ENCODE results near the gene KRTAP12-4. TPM values are rescaled to one million over a fixed set of nuclear protein-coding genes. Genes with fewer than 3 reads are reported as not detected.

The KRTAP12-4 gene
- total RNA-seq, 1 donor from 2014 or later: not detected

GRCh38 chr21:44637018-44637850 is 17.2 kb downstream of the KRTAP12-4 start, which contains the start of gene KRTAP10-10:
Gene KRTAP10-10 (plus strand): TSS chr21:44637356. CDS start chr21:44637418, 62 bp downstream.
- Histone ChIP-seq H3K27ac (ENCODE audit: low read depth, low read length) (no peak within 1 kb of the TSS), H3K36me3 (ENCODE audit: insufficient read depth, low read length) (no peaks in the 10 kb centered on the region), H3K9ac (ENCODE audit: low read length) (no peak within 1 kb of the TSS), H3K4me2 (ENCODE audit: low read length) (no peak within 1 kb of the TSS), H3K4me1 (ENCODE audit: insufficient read depth, low read length) (no peaks in the 10 kb centered on the region), H4K20me1 (ENCODE audit: insufficient read depth, low read length) (no peaks in the 10 kb centered on the region), H3K27me3 (ENCODE audit: insufficient read depth, low read length) (no peaks in the 10 kb centered on the region), H3K9me3 (ENCODE audit: insufficient read depth, low read depth, low read length) (peaks cover 2% of the 10 kb centered on the region), H3K4me3 (ENCODE audit: insufficient read depth, low read depth, low read length) (no peak within 1 kb of the TSS), H3K79me2 (ENCODE audit: insufficient read depth, low read length) (no peaks in the 10 kb centered on the region), H2AFZ (ENCODE audit: low read depth, low read length) (no peak within 1 kb of the TSS)
- H3K4me1 Mint-ChIP-seq (ENCODE audit: low read depth, unreplicated experiment): no peaks in the 10 kb centered on the region
- TF ChIP-seq CTCF (IDR thresholded peaks at IDR 0.05; ENCODE audit: insufficient read depth, low read depth, low read length): no peak
- no peak for TF ChIP-seq EZH2 (IDR thresholded peaks at IDR 0.05; ENCODE audit: insufficient read depth, low read length)
- no peak within 1 kb of the TSS for H3K4me3 Mint-ChIP-seq (ENCODE audit: unreplicated experiment)
- no peaks in the 10 kb centered on the region for H3K36me3 Mint-ChIP-seq (ENCODE audit: low read depth, unreplicated experiment)
- H3K9me3 Mint-ChIP-seq (ENCODE audit: unreplicated experiment): peaks cover 12% of the 10 kb centered on the region
- no peak for DNase-seq (ENCODE audit: low read depth)
- no peak for FAIRE-seq
- H3K27ac Mint-ChIP-seq (ENCODE audit: unreplicated experiment): no peak within 1 kb of the TSS
- peaks cover 29% of the 10 kb centered on the region for H3K27me3 Mint-ChIP-seq (ENCODE audit: low read depth, unreplicated experiment)

- no peak overlapping the region for H3K4me3 Mint-ChIP-seq (ENCODE audit: unreplicated experiment)
- no peak overlapping the region for H2AFZ ChIP-seq (ENCODE audit: low read depth, low read length)
- H3K79me2 ChIP-seq (ENCODE audit: insufficient read depth, low read length): no peaks in the 10 kb centered on the region
- H3K27me3 Mint-ChIP-seq (ENCODE audit: low read depth, unreplicated experiment): peaks cover 27% of the 10 kb centered on the region
- H3K9me3 ChIP-seq (ENCODE audit: insufficient read depth, low read depth, low read length): peaks cover under 1% of the 10 kb centered on the region
- H3K4me1 Mint-ChIP-seq (ENCODE audit: low read depth, unreplicated experiment): no peaks in the 10 kb centered on the region
- no peaks in the 10 kb centered on the region for H3K36me3 ChIP-seq (ENCODE audit: insufficient read depth, low read length)
- DNase-seq (ENCODE audit: low read depth) (no peak), FAIRE-seq (no peak)
- H3K27ac Mint-ChIP-seq (ENCODE audit: unreplicated experiment): no peak overlapping the region
- H3K9me3 Mint-ChIP-seq (ENCODE audit: unreplicated experiment): peaks cover 20% of the 10 kb centered on the region
- TF ChIP-seq CTCF (IDR thresholded peaks at IDR 0.05; ENCODE audit: insufficient read depth, low read depth, low read length) (no peak), EZH2 (IDR thresholded peaks at IDR 0.05; ENCODE audit: insufficient read depth, low read length) (no peak)
- no peaks in the 10 kb centered on the region for H3K36me3 Mint-ChIP-seq (ENCODE audit: low read depth, unreplicated experiment)
- H3K4me3 ChIP-seq (ENCODE audit: insufficient read depth, low read depth, low read length): no peak overlapping the region
- H3K27ac ChIP-seq (ENCODE audit: low read depth, low read length): no peak overlapping the region
- no peaks in the 10 kb centered on the region for H3K27me3 ChIP-seq (ENCODE audit: insufficient read depth, low read length)
- H3K9ac ChIP-seq (ENCODE audit: low read length): no peak overlapping the region
- no peaks in the 10 kb centered on the region for H4K20me1 ChIP-seq (ENCODE audit: insufficient read depth, low read length)
- no peaks in the 10 kb centered on the region for H3K4me1 ChIP-seq (ENCODE audit: insufficient read depth, low read length)
- H3K4me2 ChIP-seq (ENCODE audit: low read length): no peak overlapping the region
These were observed 18.0 kb downstream of the KRTAP12-4 start for GRCh38 chr21:44636209-44637017.
